Measurements from ENCODE around the gene CRACR2A. TPM values are rescaled to one million over a fixed set of nuclear protein-coding genes. Genes with fewer than 3 reads are reported as not detected.

The CRACR2A gene
- total and polyA plus RNA-seq, 7 experiments from 2014 or later, result 8.2 to 40.3 (median 31.4) TPM

DNA sequence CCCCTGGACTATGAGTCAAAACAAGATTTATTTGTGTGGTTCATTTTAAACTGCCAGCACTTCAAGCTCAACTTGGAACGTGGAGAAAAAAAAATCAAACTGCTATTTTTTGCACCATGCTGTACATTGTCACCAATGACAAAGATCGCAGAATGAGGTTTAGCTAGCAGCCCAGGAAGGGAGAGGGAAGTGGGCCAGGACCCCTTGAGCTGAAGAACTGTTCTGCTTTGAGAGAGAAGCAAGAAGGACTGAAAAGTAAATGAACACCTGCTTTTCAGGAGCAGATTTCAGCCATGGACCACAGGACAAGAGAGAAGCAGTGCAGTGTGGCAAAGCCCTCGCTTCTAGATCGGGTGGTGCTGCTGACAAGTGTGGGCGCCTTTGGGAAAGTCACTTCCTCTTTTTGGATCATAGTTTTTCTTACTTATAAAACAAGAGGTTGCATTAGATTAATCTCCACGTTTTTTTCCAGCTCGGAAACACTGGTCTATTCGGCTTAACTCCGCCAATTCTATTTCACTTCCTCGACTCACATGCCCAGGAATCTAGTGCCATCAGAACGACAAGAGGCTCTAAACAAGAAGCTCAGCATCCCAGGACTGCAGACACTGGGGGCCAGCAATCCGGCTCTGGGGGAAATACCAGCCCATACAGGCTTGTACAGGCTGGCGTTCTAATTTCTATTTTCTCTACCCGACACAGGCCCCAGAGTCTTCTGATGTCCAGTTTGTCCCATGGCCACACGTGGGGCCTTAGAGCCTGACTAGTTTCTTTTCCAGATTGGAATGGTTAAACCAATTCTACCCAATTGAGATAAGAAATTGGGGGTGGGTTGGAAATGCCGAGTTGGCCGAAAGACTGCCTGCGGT lies 129.9 kb downstream of the CRACR2A start:
- no peaks in the 10 kb centered on the region for H3K27me3 ChIP-seq (ENCODE audit: control insufficient read depth in 2 of 2, insufficient read depth in 2 of 2, low read length in 2 of 2)
- Mint-ChIP-seq H3K9me3 (no peaks in the 10 kb centered on the region), H3K4me3 (no peak overlapping the region), H3K27me3 (no peaks in the 10 kb centered on the region), H3K4me1 (peaks cover 0 to 16% (median 0%) of the 10 kb centered on the region in 7 donors), H3K36me3 (peaks cover 17 to 84% (median 48%) of the 10 kb centered on the region in 5 donors), H3K27ac (no peak overlapping the region)
- H3K36me3 ChIP-seq (ENCODE audit: control insufficient read depth in 2 of 3, insufficient read depth in 3 of 3, low read length in 3 of 3), result peaks cover 15 to 80% (median 19%) of the 10 kb centered on the region in 3 experiments
- no peak for DNase-seq
- intact Hi-C loops (cut with micrococcal nuclease), result no loop called here
- no peak overlapping the region for H3K27ac ChIP-seq (ENCODE audit: low read depth, low read length)
- no peaks in the 10 kb centered on the region for H3K4me1 ChIP-seq (ENCODE audit: control insufficient read depth in 2 of 2, insufficient read depth in 2 of 2, low read length in 2 of 2)
- POLR2A ChIA-PET, result no interaction called here
- no peak overlapping the region for H3K4me3 ChIP-seq (ENCODE audit: low read length)
- no peak for ATAC-seq
- CTCF ChIA-PET, result no interaction called here
- no peaks in the 10 kb centered on the region for H3K9me3 ChIP-seq (ENCODE audit: control insufficient read depth in 2 of 3, low read length in 3 of 3)

DNA sequence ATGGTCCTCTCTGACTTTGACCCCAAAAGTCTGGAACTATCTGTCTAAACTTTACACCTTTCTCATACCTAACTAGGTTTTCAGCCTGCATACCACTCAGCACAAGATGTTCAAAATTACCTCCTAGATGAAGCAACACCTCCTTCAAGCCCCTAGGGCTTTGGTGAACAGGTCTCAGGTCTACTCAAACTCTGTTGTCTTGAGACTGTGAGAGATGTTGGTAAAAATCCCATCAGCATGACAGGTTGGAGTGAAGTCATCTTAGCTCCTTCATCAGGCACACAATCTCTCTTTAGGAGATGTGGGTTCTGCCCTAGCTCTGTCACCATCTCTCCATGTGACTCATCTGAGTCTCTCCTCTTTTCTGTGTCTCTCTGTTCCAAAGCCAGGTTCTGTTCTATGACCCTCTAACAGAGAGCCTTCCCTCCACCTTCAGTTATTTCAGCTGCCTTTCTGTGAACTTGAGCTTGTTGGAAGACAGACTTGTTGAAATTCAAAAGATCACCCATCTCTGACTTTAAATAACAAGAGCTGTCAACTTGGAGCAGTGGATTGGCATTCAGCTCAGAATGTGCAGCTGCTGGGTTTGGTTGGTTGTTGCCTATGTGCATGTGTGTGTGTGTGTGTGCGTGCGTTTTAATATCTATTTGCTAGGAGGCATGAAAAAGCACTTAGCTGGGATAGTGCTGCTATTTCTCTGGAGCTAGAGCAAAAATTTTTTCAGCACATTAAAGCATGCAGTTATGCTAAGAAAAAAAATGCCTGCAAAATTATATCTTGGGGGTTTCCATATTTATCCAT lies 130.7 kb downstream of the CRACR2A start:
- Mint-ChIP-seq H3K9me3 (no peaks in the 10 kb centered on the region), H3K27ac (peak overlapping the region in 3 of 9 donors; percentile 34 to 59 (median 54)), H3K4me1 (peaks cover 0 to 17% (median 0%) of the 10 kb centered on the region in 7 donors), H3K27me3 (no peaks in the 10 kb centered on the region), H3K36me3 (peaks cover 14 to 79% (median 46%) of the 10 kb centered on the region in 5 donors), H3K4me3 (no peak overlapping the region)
- CTCF ChIA-PET, result interaction anchor here (0.7 kb wide), 2 partner anchors 31 to 1028 kb away, joined by 3 read pairs; no protein-coding TSS in a partner anchor
- Histone ChIP-seq H3K9me3 (ENCODE audit: control insufficient read depth in 2 of 3, low read length in 3 of 3) (no peaks in the 10 kb centered on the region), H3K27ac (ENCODE audit: low read depth, low read length) (no peak overlapping the region), H3K4me1 (ENCODE audit: control insufficient read depth in 2 of 2, insufficient read depth in 2 of 2, low read length in 2 of 2) (no peaks in the 10 kb centered on the region), H3K27me3 (ENCODE audit: control insufficient read depth in 2 of 2, insufficient read depth in 2 of 2, low read length in 2 of 2) (no peaks in the 10 kb centered on the region), H3K4me3 (ENCODE audit: low read length) (no peak overlapping the region), H3K36me3 (ENCODE audit: control insufficient read depth in 2 of 3, insufficient read depth in 3 of 3, low read length in 3 of 3) (peaks cover 15 to 81% (median 19%) of the 10 kb centered on the region in 3 experiments)
- DNase-seq (no peak), ATAC-seq (no peak)
- POLR2A ChIA-PET, result no interaction called here
- intact Hi-C loops (cut with micrococcal nuclease), result no loop called here

DNA sequence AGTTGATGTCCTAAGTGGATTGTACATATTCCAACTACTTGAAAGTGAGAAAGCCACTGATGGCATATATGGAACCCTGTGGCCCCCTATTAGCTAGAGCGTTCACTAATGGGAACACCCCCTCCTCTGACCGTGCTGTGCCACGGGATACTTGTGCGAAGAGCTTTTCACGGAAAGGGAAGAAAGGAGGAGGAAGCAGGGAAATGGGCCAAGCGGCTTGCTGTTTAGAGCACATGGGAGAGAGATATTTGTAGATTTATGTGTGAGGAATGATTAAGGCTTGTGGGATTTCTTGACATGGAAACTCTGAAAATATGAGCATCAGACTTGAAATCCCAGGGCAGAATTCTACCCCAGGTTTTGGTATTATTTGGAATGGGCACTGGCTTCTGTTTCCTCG lies 132.1 kb downstream of the CRACR2A start:
- Histone ChIP-seq H3K4me1 (ENCODE audit: control insufficient read depth in 2 of 2, insufficient read depth in 2 of 2, low read length in 2 of 2) (no peaks in the 10 kb centered on the region), H3K36me3 (ENCODE audit: control insufficient read depth in 2 of 3, insufficient read depth in 3 of 3, low read length in 3 of 3) (peaks cover 6 to 82% (median 15%) of the 10 kb centered on the region in 3 experiments), H3K4me3 (ENCODE audit: low read length) (no peak overlapping the region), H3K27me3 (ENCODE audit: control insufficient read depth in 2 of 2, insufficient read depth in 2 of 2, low read length in 2 of 2) (no peaks in the 10 kb centered on the region), H3K9me3 (ENCODE audit: control insufficient read depth in 2 of 3, low read length in 3 of 3) (no peaks in the 10 kb centered on the region), H3K27ac (ENCODE audit: low read depth, low read length) (no peak overlapping the region)
- DNase-seq (no peak), ATAC-seq (no peak)
- POLR2A ChIA-PET, result no interaction called here
- peaks cover 16 to 79% (median 43%) of the 10 kb centered on the region in 5 donors for H3K36me3 Mint-ChIP-seq
- CTCF ChIA-PET, result no interaction called here
- H3K27ac Mint-ChIP-seq, result peak overlapping the region in 1 of 9 donors; percentile 67
- no peaks in the 10 kb centered on the region for H3K9me3 Mint-ChIP-seq
- no peak overlapping the region for H3K4me3 Mint-ChIP-seq
- intact Hi-C loops (cut with micrococcal nuclease), result no loop called here
- H3K4me1 Mint-ChIP-seq, result peaks cover 0 to 20% (median 0%) of the 10 kb centered on the region in 7 donors
- H3K27me3 Mint-ChIP-seq, result no peaks in the 10 kb centered on the region

DNA sequence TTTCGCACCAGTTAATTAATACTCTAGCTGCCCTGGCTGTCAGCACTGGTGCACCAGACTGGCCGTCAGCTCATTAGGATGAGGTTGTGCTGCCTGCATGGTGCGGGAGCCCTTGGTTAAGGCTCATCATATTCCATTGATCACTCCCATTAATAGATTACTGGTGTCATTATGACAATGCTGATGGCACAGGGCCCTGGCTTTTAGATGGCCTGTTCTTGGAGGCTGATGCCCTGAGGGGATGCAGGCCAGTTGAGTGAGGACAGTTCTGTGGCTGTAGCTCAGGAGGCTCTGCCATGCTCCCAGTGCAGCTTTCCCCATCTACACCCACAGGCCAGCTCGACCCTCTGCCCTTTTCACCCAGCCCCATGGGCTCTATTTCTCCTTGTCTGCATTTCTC lies 135.3 kb downstream of the CRACR2A start:
- Histone ChIP-seq H3K27me3 (ENCODE audit: control insufficient read depth in 2 of 2, insufficient read depth in 2 of 2, low read length in 2 of 2) (no peaks in the 10 kb centered on the region), H3K4me3 (ENCODE audit: low read length) (no peak overlapping the region), H3K9me3 (ENCODE audit: control insufficient read depth in 2 of 3, low read length in 3 of 3) (no peaks in the 10 kb centered on the region), H3K4me1 (ENCODE audit: control insufficient read depth in 2 of 2, insufficient read depth in 2 of 2, low read length in 2 of 2) (no peaks in the 10 kb centered on the region), H3K27ac (ENCODE audit: low read depth, low read length) (no peak overlapping the region), H3K36me3 (ENCODE audit: control insufficient read depth in 2 of 3, insufficient read depth in 3 of 3, low read length in 3 of 3) (peaks cover 6 to 82% (median 13%) of the 10 kb centered on the region in 3 experiments)
- intact Hi-C loops (cut with micrococcal nuclease), result no loop called here
- H3K27me3 Mint-ChIP-seq, result no peaks in the 10 kb centered on the region
- H3K9me3 Mint-ChIP-seq, result peaks cover 0 to 5% (median 0%) of the 10 kb centered on the region in 11 donors
- peaks cover 0 to 12% (median 2%) of the 10 kb centered on the region in 7 donors for H3K4me1 Mint-ChIP-seq
- DNase-seq (no peak), ATAC-seq (no peak)
- peaks cover 28 to 78% (median 64%) of the 10 kb centered on the region in 5 donors for H3K36me3 Mint-ChIP-seq
- ChIA-PET CTCF (no interaction called here), POLR2A (no interaction called here)
- H3K4me3 Mint-ChIP-seq, result no peak overlapping the region
- no peak overlapping the region for H3K27ac Mint-ChIP-seq

DNA sequence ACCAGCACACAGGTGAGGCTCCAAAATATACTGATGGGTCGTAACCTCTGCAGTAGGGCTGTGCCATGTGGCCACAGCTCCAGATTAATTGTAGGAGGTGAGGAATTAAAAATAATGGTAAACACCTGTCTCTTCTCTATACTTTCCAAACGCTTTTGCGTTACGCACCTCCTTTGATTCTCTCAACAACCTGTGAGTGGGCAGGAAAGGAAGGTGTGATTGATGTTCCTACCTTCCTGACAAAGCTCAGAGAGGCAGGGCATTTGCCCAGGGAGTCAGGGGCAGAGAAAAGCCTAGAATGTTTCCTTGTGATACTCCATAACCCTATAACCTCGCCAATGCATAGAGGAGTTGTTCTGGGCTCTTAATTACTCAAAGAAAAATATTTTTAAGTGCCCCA lies 137.0 kb downstream of the CRACR2A start:
- peak overlapping the region in 1 of 9 donors; percentile 36 for H3K27ac Mint-ChIP-seq
- CTCF ChIA-PET, result no interaction called here
- H3K27me3 Mint-ChIP-seq, result no peaks in the 10 kb centered on the region
- Histone ChIP-seq H3K27ac (ENCODE audit: low read depth, low read length) (no peak overlapping the region), H3K27me3 (ENCODE audit: control insufficient read depth in 2 of 2, insufficient read depth in 2 of 2, low read length in 2 of 2) (no peaks in the 10 kb centered on the region), H3K4me3 (ENCODE audit: low read length) (no peak overlapping the region), H3K4me1 (ENCODE audit: control insufficient read depth in 2 of 2, insufficient read depth in 2 of 2, low read length in 2 of 2) (no peaks in the 10 kb centered on the region), H3K9me3 (ENCODE audit: control insufficient read depth in 2 of 3, low read length in 3 of 3) (no peaks in the 10 kb centered on the region), H3K36me3 (ENCODE audit: control insufficient read depth in 2 of 3, insufficient read depth in 3 of 3, low read length in 3 of 3) (peaks cover 6 to 79% (median 10%) of the 10 kb centered on the region in 3 experiments)
- ATAC-seq, result no peak
- H3K36me3 Mint-ChIP-seq, result peaks cover 31 to 79% (median 63%) of the 10 kb centered on the region in 5 donors
- no peak for DNase-seq
- POLR2A ChIA-PET, result no interaction called here
- no peak overlapping the region for H3K4me3 Mint-ChIP-seq
- H3K4me1 Mint-ChIP-seq, result peaks cover 0 to 5% (median 2%) of the 10 kb centered on the region in 7 donors
- peaks cover 0 to 13% (median 6%) of the 10 kb centered on the region in 11 donors for H3K9me3 Mint-ChIP-seq
- intact Hi-C loops (cut with micrococcal nuclease), result no loop called here

DNA sequence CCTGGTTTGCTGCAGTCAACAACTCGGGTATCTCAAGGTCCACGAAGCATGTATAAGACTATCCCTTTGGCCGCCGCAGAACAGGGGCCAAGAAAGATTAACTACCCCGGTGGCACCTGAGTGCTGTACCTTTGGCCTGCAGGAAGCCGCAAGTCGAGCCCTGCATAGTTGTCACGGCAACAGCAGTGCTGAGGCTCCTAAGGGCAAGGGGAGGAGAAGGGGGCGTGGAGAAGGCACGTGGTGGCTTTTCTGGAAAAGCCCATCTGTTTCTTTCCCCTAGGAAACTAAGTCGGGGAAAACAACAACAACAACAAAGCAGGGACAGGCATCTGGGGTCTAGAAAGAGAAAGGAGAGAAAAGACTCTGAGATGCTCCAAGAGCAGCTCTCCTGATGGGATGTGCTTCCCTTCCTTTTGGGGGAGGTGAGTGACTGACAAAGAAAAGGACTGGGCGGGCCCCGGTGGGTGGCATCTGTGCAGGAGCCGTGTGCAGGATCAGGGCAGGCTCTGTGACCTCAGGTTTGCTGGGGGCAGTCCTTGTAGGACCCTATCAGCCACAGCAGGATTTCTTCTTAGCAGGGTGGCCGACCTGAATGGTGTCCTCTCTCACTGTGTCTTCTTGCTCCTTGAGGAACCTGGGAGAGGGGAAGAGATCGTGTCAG lies 138.0 kb downstream of the CRACR2A start:
- Histone ChIP-seq H3K27ac (ENCODE audit: low read depth, low read length) (no peak overlapping the region), H3K9me3 (ENCODE audit: control insufficient read depth in 2 of 3, low read length in 3 of 3) (no peaks in the 10 kb centered on the region), H3K36me3 (ENCODE audit: control insufficient read depth in 2 of 3, insufficient read depth in 3 of 3, low read length in 3 of 3) (peaks cover 6 to 73% (median 9%) of the 10 kb centered on the region in 3 experiments), H3K27me3 (ENCODE audit: control insufficient read depth in 2 of 2, insufficient read depth in 2 of 2, low read length in 2 of 2) (no peaks in the 10 kb centered on the region), H3K4me3 (ENCODE audit: low read length) (no peak overlapping the region), H3K4me1 (ENCODE audit: control insufficient read depth in 2 of 2, insufficient read depth in 2 of 2, low read length in 2 of 2) (no peaks in the 10 kb centered on the region)
- no peak overlapping the region for H3K27ac Mint-ChIP-seq
- ATAC-seq (no peak), DNase-seq (no peak)
- H3K9me3 Mint-ChIP-seq, result peaks cover 0 to 22% (median 8%) of the 10 kb centered on the region in 11 donors
- ChIA-PET CTCF (no interaction called here), POLR2A (no interaction called here)
- H3K4me3 Mint-ChIP-seq, result no peak overlapping the region
- H3K36me3 Mint-ChIP-seq, result peaks cover 27 to 83% (median 68%) of the 10 kb centered on the region in 5 donors
- no peaks in the 10 kb centered on the region for H3K27me3 Mint-ChIP-seq
- intact Hi-C loops (cut with micrococcal nuclease), result no loop called here
- H3K4me1 Mint-ChIP-seq, result peaks cover 0 to 5% (median 0%) of the 10 kb centered on the region in 7 donors
